Measurements from ENCODE around the gene CHSY3. TPM values are rescaled to one million over a fixed set of nuclear protein-coding genes. Genes with fewer than 3 reads are reported as not detected.

The CHSY3 gene
- total RNA-seq, 1 donor from 2014 or later, result 3.9 TPM

DNA sequence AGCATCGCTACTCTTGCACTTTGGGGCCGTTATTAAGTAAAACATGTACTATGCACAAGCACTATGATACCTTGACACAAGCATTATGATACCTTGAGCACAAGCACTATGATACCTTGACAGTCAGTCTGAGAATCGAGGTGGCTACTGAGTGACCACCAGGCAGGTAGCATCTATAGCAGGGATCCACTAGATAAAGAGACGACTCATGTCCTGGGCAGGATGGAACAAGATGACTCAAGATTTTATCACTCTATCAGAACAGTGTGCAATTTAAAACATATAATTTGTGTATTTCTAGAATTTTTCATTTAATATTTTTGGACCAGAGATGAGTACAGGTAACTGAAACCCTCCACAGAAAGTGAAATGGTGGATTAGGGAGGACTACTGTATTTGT, 16.9 kb downstream of the CHSY3 start:
- DNase-seq (ENCODE audit: extremely low spot score in 2 of 2), result no peak
- no peak overlapping the region for H3K4me3 ChIP-seq
- H3K9me3 ChIP-seq, result no peaks in the 10 kb centered on the region
- H3K27ac ChIP-seq, result no peak overlapping the region
- H3K27me3 ChIP-seq, result no peaks in the 10 kb centered on the region
- no peaks in the 10 kb centered on the region for H3K36me3 ChIP-seq
- TF ChIP-seq POLR2AphosphoS5 (IDR thresholded peaks at IDR 0.05; ENCODE audit: insufficient read depth in 1 of 2, low read depth in 1 of 2) (no peak), POLR2A (IDR thresholded peaks at IDR 0.05) (no peak)
- TF ChIP-seq, protein P1, sequence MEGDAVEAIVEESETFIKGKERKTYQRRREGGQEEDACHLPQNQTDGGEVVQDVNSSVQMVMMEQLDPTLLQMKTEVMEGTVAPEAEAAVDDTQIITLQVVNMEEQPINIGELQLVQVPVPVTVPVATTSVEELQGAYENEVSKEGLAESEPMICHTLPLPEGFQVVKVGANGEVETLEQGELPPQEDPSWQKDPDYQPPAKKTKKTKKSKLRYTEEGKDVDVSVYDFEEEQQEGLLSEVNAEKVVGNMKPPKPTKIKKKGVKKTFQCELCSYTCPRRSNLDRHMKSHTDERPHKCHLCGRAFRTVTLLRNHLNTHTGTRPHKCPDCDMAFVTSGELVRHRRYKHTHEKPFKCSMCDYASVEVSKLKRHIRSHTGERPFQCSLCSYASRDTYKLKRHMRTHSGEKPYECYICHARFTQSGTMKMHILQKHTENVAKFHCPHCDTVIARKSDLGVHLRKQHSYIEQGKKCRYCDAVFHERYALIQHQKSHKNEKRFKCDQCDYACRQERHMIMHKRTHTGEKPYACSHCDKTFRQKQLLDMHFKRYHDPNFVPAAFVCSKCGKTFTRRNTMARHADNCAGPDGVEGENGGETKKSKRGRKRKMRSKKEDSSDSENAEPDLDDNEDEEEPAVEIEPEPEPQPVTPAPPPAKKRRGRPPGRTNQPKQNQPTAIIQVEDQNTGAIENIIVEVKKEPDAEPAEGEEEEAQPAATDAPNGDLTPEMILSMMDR (IDR thresholded peaks at IDR 0.05), result no peak
- intact Hi-C loops (cut with DNase I), result no loop called here
- H3K4me1 ChIP-seq, result no peaks in the 10 kb centered on the region

DNA sequence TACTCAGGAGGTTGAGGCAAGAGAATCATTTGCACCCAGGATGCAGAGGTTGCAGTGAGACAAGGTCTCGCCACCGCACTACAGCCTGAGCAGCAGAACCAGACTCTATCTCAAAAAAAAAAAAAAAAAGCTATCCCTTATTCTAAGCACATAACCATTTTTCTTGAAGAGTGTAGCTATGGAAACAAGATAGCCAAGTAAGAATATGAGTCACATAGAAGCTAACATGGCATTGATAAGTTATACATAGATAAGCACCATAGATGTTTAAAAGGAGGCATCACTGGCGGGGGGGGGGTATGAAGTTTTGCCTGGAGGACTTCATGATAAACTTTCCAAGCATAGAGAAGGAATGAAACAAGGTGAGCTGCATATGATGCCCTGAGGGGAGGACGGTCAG, 26.0 kb downstream of the CHSY3 start:
- TF ChIP-seq POLR2A (IDR thresholded peaks at IDR 0.05) (no peak), POLR2AphosphoS5 (IDR thresholded peaks at IDR 0.05; ENCODE audit: insufficient read depth in 1 of 2, low read depth in 1 of 2) (no peak)
- TF ChIP-seq, protein P1 (IDR thresholded peaks at IDR 0.05), result no peak
- Histone ChIP-seq H3K36me3 (no peaks in the 10 kb centered on the region), H3K27me3 (no peaks in the 10 kb centered on the region), H3K9me3 (no peaks in the 10 kb centered on the region), H3K4me1 (no peaks in the 10 kb centered on the region), H3K27ac (no peak overlapping the region), H3K4me3 (no peak overlapping the region)
- intact Hi-C loops (cut with DNase I), result no loop called here
- no peak for DNase-seq (ENCODE audit: extremely low spot score in 2 of 2)

DNA sequence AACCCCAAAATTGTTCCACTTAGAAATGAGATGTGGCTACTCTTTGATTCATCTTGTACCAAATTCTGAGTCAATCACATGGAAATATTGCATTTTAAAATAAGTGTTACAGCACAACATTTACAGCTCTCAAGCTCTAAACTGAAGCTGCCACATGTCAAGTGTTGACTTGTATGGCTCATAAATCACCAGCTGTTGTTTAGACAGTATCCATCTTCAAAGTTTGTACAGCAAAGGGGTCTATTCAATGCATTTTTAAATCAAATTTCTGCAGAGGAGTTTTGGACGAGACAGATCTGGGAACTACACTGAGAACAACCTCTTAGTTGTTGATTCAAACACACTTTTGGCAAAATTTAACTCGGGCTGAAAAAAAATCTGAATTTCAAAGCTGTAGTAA, 31.4 kb downstream of the CHSY3 start:
- H3K27ac ChIP-seq, result no peak overlapping the region
- H3K4me3 ChIP-seq, result no peak overlapping the region
- no peaks in the 10 kb centered on the region for H3K4me1 ChIP-seq
- no peaks in the 10 kb centered on the region for H3K36me3 ChIP-seq
- no peaks in the 10 kb centered on the region for H3K9me3 ChIP-seq
- DNase-seq (ENCODE audit: extremely low spot score in 2 of 2), result no peak
- intact Hi-C loops (cut with DNase I), result no loop called here
- H3K27me3 ChIP-seq, result no peaks in the 10 kb centered on the region
- TF ChIP-seq POLR2AphosphoS5 (IDR thresholded peaks at IDR 0.05; ENCODE audit: insufficient read depth in 1 of 2, low read depth in 1 of 2) (no peak), POLR2A (IDR thresholded peaks at IDR 0.05) (no peak)
- TF ChIP-seq, protein P1 (IDR thresholded peaks at IDR 0.05), result no peak

DNA sequence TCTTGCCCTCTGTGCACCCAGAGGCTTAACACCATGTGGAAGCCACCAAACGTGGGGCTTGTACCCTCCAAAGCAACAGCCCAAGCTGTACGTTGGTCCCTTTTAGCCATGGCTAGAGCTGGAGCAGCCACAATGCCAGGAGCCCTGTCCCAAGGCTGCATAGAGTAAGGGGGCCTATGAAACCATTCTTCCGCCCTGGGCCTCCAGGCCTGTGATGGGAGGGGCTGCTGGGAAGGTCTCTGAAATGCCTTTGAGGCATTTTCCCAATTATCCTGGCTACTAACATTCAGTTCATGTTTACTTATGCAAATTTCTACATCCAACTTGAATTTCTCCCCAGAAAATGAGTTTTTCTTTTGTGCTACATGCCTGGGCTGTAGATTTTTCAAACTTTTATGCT, 33.8 kb downstream of the CHSY3 start:
- intact Hi-C loops (cut with DNase I), result no loop called here
- H3K27ac ChIP-seq, result no peak overlapping the region
- no peak for DNase-seq (ENCODE audit: extremely low spot score in 2 of 2)
- H3K4me1 ChIP-seq, result no peaks in the 10 kb centered on the region
- TF ChIP-seq POLR2AphosphoS5 (IDR thresholded peaks at IDR 0.05; ENCODE audit: insufficient read depth in 1 of 2, low read depth in 1 of 2), result no peak
- TF ChIP-seq POLR2A (IDR thresholded peaks at IDR 0.05), result no peak
- TF ChIP-seq, protein P1 (IDR thresholded peaks at IDR 0.05), result no peak
- no peaks in the 10 kb centered on the region for H3K27me3 ChIP-seq
- no peaks in the 10 kb centered on the region for H3K36me3 ChIP-seq
- H3K4me3 ChIP-seq, result no peak overlapping the region
- H3K9me3 ChIP-seq, result no peaks in the 10 kb centered on the region

DNA sequence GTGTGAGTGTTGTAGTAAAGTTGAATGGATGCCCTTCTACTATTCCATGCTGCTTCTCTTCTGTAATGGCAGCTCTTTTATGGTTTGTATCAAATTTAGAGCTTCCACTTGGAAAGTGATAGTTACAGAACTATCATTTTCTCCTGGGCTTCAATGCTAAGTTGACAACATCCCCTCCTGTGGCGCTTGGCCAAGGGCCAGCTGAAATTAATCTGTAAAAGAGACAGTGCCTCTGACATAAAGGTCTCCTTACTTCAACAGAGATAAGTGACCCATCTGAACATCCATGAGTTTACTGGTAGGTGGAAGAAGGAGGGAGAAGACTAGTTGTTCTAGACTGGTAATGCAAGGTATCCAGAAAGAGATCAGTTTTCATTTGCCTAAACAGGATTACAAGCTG, 39.7 kb downstream of the CHSY3 start:
- intact Hi-C loops (cut with DNase I), result no loop called here
- Histone ChIP-seq H3K9me3 (no peaks in the 10 kb centered on the region), H3K36me3 (no peaks in the 10 kb centered on the region), H3K4me3 (no peak overlapping the region), H3K4me1 (no peaks in the 10 kb centered on the region), H3K27me3 (no peaks in the 10 kb centered on the region), H3K27ac (no peak overlapping the region)
- DNase-seq (ENCODE audit: extremely low spot score in 2 of 2), result no peak
- TF ChIP-seq, protein P1 (IDR thresholded peaks at IDR 0.05), result no peak
- no peak for TF ChIP-seq POLR2A (IDR thresholded peaks at IDR 0.05)
- no peak for TF ChIP-seq POLR2AphosphoS5 (IDR thresholded peaks at IDR 0.05; ENCODE audit: insufficient read depth in 1 of 2, low read depth in 1 of 2)
